HG03342 (cell line): ENCODE measurements around the gene ITGA3.

ENCODE experiments used
- ATAC-seq: cut with Tn5 transposase; IDR thresholded peaks from one replicate; pipeline ENCODE4 v1.9.1; 2021; ENCODE audit warnings: mild to moderate bottlenecking, moderate library complexity; ENCODE audit not compliant: unreplicated experiment

ITGA3 gene

DNA sequence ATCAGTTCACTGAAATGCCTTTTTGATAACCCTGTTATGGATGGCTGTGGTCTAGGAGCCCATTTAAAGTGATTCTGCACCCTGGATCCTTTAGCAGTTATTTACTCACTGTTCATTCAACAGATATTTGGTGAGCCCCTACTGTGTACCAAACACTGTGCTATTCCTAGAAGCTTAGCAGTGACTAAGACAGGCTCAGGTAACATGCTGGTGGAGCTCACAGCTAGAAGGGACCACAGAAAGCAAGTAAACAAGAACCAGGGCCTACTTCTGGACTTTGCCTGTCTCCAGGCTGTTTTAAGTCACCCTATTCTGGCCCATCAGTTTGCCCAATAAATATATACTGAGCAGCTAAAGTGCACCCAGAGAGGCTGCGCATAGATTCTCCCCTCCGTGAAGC, 11.1 kb downstream of the ITGA3 start:
- no peak for ATAC-seq

DNA sequence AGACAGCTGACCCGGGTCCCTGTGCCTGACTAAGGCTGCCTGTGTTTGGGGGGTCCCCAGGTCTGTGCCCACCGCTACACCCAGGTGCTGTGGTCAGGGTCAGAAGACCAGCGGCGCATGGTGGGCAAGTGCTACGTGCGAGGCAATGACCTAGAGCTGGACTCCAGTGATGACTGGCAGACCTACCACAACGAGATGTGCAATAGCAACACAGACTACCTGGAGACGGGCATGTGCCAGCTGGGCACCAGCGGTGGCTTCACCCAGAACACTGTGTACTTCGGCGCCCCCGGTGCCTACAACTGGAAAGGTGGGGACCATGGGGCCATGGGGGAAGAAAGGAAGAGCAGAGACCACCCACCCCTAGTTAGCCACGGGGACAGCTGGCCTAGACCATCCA, 12.1 kb downstream of the ITGA3 start:
- no peak for ATAC-seq

DNA sequence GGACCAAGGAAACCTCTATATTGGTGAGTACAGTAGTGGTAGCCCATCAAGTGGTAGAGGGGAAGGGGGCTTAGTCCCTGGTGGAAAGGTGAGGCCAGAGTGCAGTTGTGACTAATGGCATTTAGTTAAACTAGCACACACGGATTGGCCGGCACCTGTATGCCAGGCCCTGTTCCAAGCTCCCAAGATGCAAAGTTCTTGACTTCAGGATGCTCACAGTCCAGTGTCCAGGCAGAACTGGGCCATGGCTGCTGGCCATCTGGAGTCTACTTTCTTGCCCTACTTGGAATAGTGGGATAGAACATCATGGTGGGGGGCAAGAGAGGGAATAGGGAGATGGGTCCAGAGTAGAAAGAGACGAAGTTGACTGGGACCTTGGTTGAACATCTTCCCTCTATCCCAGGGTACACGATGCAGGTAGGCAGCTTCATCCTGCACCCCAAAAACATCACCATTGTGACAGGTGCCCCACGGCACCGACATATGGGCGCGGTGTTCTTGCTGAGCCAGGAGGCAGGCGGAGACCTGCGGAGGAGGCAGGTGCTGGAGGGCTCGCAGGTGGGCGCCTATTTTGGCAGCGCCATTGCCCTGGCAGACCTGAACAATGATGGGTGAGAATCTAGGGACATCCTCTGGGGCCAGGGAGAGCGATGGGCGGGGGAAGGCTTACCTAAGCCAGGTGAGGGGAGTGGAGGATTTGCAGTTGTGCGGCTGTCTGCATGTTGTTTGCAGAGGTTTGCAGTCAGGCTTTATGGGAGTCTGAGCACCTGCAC, 15.2 kb downstream of the ITGA3 start:
- ATAC-seq, result no peak

DNA sequence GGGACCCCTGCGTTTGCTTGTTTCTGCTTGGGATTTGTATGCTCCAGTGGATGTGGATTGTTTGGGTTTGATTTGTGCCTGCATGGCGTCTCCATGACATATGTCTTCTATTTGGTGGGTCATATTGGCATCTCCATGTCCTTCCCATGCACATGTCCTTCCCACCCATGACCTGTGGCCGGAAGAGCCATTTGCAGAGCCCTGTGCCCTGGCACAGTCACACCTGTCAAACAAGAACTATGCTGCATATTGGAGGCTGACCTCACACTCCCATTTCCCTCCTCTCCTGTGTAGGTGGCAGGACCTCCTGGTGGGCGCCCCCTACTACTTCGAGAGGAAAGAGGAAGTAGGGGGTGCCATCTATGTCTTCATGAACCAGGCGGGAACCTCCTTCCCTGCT, 15.8 kb downstream of the ITGA3 start:
- ATAC-seq, result no peak

DNA sequence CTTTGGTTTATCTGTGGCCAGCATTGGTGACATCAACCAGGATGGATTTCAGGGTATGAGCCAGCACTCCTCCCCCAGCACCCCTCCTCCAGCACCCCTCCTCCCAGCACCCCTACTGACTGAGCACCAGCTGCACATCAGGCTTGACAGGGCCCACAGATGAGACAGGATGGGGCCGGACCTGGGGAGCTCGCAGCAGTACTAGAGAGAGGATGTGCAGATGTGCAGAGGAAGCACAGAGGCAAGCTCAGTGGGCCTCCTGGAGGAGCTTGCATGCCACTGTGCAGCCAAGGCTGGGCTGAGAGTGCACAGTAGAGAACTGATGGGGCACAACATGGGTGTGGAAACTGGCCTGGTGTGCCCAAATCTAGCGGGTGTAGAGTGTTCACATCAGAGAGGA, 16.2 kb downstream of the ITGA3 start:
- ATAC-seq, result no peak

DNA sequence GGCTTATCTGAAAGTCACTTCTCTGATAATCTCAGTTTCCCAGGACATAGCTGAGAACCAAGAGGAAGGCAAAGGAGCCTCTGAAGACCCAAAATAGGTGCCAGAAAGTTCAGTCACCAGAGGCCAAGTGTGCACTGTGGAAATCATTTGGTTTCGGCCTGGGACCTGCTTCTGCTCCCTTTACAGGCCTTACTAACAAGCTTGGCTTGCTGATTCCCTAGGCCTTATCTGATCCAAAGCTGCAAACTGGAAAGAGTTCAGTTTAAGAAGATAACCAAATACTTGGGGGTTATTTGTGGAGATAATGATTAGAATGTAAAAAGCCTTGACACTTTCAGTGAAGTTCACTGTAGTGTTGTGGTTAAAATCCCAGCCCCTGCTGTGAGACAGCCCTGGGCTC, 17.0 kb downstream of the ITGA3 start:
- ATAC-seq, result no peak

DNA sequence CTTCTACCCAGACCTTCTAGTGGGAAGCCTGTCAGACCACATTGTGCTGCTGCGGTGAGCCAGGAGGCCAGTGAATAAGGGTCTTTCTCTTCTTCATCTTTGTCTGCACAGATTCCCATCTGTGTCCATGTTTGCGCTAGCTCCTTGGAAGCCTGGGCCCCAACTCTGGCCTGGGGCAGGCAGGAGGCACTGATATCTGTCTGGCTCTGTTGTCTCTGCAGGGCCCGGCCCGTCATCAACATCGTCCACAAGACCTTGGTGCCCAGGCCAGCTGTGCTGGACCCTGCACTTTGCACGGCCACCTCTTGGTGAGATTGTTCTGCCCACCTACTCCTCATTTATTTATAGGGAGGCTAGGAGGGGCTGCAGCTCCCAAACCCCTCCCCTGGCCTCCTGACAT, 18.3 kb downstream of the ITGA3 start:
- no peak for ATAC-seq

DNA sequence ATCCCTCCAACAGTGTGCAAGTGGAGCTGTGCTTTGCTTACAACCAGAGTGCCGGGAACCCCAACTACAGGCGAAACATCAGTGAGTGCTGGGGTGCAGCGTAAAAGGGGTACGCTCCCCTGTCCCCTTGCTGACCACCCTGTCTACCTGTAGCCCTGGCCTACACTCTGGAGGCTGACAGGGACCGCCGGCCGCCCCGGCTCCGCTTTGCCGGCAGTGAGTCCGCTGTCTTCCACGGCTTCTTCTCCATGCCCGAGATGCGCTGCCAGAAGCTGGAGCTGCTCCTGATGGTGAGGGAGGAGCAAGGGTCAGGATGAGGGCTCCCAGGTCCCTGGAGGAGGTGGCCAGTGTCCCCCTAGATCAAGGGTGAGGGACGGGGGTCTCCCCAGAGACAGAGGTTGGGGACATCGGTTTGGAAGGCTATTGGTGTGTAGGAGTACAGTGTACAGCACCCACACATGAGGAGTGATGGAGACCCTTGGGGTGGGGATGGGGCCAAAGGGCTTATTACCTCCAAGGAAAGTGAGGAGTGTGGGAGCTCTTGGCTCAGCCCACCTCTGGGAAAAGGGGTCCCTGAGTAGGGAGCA, 19.6 kb downstream of the ITGA3 start:
- no peak for ATAC-seq

DNA sequence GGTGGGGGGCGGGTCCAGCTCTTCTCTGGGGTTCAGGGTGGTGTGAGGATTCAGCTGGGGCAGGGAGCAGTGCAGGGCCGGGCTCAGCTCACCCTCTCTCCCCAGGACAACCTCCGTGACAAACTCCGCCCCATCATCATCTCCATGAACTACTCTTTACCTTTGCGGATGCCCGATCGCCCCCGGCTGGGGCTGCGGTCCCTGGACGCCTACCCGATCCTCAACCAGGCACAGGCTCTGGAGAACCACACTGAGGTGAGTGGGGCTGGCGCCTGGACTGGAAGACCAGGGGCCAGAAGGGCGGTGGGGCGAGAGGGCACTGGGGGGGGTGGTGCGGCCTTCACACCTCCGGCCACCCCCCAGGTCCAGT, 20.3 kb downstream of the ITGA3 start:
- no peak for ATAC-seq

DNA sequence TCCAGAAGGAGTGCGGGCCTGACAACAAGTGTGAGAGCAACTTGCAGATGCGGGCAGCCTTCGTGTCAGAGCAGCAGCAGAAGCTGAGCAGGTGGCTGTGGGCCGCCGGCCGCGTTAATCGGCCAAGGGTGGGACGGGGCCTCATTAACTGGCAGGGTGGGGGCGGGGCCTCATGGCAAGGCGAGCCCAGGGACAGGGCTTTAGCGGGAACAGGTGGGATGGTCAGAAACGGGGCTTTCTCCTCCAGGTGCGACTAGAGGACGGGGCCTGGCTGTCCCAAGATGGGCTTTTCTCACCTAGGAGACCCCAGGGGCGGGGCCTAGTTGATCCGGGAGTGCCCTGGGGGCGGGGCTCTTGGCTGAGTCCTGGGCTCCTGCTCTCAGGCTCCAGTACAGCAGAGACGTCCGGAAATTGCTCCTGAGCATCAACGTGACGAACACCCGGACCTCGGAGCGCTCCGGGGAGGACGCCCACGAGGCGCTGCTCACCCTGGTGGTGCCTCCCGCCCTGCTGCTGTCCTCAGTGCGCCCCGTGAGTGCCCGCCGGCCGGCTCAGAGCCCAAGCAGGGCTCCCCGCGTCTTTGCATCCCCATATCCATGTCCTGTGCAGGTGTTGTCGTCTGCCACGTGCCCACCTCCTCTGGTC, 20.8 kb downstream of the ITGA3 start:
- ATAC-seq, result no peak

DNA sequence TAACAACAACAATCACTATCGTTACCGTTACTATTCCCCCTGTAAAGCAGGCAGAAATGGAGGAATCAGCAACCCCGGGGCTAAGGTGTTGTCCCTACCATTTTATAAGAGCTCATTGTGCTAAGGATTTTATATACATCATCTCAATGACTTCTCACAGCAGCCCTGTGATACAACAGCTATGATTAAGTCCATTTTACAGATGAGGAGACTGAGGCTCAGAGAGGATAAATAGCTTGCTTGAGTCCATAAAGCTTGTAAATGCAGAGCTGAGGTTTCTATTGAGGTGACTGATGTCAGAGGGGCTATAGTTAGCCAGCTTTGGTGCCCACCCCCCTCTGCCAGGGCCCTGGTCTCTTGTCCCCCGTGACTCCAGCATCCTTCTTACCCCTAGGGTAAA, 22.5 kb downstream of the ITGA3 start:
- no peak for ATAC-seq

DNA sequence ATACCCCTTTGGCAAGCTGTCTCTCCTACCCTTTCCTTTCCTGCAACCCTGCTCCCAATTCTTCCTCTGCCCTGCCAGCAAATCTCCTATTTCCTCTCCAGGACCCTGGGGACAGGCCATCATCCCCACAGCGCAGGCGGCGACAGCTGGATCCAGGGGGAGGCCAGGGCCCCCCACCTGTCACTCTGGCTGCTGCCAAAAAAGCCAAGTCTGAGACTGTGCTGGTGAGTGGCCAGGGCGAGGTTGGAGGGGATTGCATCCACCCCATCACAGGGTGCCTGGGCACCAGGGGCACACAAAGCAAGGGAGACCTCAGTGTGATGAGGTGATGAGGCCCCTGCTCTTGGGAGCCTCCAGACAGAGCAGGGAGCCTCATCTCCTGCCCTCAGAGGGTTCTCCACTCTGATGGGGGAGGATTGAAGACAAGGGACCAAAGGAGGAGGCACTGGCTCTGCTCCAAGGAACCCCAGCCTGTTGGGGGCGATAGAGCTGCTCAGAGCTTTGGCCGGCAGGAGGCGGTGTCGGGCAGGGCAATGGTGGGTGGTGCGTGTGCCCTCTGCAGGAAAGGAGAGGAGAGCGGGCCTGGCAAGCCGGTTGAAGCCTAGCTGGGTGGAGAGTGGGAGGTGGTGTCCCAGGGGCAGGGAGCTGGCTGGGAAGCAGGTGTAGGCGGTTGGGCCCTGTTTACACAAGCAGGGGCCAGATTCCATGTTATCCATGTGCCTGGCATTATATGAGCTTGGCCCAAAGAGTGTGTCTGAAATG, 23.6 kb downstream of the ITGA3 start:
- no peak for ATAC-seq

DNA sequence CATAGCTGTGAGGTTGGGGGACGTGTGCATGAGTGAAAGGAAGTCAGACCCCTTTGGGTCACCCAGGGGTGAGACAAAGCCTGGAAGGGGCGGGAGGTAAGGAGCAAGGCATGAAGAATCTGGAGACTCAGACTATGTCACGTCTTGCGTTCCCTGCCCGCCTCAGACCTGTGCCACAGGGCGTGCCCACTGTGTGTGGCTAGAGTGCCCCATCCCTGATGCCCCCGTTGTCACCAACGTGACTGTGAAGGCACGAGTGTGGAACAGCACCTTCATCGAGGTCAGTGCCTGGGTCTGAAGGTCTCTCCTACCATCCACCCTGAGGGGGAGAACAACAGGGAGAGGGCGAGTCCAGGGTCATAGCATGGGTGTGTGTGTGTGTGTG, 24.2 kb downstream of the ITGA3 start:
- no peak for ATAC-seq

DNA sequence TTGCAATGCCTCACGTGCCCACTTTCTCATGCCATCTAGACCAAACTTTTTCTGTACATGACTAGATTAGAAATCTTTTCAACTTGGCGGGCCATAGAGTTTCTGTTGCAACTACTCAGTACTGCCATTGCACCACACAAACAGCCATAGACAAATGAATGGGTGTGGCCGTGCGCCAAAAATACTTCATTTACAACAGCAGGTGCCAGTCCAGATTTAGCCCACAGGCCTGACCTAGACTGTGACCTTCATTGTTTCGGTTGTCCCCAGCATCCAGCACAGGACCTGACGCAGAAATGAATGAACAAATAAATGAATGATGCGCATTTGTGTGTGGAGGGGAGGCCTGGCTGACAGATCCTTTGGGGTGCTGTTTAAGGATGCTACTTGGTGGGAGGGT, 24.9 kb downstream of the ITGA3 start:
- no peak for ATAC-seq

DNA sequence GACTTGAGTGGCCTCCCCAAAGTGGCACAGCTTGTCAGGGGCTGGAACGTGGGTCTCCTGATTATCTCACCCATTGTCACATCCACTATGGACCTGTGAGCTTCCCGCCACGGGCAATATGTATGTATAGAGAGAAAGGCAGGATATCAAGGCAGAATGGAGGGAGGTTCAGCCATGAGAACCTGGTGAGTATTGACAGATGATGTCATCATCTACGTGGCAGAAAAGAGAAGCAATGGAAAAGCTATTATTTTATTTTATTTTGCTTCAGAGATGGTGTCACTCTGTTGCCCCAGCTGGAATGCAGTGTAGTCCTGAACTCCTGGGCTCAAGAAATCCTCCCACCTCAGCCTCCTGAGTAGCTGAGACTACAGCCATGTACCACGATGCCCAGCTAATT, 25.8 kb downstream of the ITGA3 start:
- ATAC-seq, result no peak

DNA sequence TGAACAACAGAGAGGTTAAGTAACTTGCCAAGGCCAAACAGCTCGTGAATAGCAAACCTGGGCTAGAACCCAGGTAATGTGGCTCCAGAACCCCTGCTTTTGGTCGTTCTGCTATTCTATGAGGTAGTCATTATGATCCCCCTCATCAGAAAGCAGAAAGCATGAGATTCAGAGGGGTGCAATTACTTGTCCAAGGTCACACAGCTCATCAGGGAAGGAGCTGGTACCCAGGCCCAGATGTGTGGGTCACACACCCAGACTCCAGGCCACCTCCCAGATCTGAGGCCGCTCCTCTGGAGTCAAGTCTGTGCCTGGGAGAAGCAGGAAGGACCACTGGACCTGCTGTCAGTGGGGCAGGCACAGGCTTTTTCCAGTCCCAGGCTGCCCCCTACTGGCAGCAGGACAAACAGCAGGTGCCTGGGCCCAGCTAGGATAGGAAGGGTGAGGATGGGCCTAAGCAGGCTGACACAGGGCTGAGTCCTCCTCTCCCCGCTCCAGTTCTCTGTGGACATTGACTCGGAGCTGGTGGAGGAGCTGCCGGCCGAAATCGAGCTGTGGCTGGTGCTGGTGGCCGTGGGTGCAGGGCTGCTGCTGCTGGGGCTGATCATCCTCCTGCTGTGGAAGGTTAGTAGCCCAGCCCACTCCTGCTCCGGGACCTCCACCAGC, 31.5 kb downstream of the ITGA3 start:
- peak; percentile 56 for ATAC-seq

DNA sequence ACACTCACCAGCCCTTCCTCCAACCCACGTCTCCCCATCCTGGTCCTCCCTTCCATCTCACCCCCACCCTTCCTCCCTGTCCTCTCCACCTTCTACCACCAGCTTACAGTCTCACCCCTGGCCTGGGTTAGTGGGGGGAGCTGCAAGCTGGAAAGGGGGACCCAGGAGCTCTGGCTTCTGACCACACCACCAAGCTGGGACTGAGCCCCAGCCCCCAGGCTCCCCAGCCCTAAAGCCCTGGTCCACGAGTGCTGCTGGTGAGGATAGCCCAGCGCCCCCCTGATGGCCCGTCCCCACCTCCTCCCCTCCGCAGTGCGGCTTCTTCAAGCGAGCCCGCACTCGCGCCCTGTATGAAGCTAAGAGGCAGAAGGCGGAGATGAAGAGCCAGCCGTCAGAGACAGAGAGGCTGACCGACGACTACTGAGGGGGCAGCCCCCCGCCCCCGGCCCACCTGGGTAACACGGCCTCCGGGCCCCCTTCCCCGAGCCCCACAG, 32.0 kb downstream of the ITGA3 start:
- no peak for ATAC-seq

DNA sequence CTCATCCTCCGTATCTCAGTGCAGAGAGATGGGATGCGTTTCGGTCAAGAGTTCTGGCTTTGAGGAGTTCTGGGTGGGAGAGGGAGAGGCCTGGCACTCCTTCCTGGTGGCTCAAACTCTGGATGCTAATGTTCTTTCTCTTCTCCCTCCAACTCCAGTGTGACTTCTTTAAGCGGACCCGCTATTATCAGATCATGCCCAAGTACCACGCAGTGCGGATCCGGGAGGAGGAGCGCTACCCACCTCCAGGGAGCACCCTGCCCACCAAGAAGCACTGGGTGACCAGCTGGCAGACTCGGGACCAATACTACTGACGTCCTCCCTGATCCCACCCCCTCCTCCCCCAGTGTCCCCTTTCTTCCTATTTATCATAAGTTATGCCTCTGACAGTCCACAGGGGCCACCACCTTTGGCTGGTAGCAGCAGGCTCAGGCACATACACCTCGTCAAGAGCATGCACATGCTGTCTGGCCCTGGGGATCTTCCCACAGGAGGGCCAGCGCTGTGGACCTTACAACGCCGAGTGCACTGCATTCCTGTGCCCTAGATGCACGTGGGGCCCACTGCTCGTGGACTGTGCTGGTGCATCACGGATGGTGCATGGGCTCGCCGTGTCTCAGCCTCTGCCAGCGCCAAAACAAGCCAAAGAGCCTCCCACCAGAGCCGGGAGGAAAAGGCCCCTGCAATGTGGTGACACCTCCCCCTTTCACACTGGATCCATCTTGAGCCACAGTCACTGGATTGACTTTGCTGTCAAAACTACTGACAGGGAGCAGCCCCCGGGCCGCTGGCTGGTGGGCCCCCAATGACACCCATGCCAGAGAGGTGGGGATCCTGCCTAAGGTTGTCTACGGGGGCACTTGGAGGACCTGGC, 33.3 kb downstream of the ITGA3 start:
- no peak for ATAC-seq

DNA sequence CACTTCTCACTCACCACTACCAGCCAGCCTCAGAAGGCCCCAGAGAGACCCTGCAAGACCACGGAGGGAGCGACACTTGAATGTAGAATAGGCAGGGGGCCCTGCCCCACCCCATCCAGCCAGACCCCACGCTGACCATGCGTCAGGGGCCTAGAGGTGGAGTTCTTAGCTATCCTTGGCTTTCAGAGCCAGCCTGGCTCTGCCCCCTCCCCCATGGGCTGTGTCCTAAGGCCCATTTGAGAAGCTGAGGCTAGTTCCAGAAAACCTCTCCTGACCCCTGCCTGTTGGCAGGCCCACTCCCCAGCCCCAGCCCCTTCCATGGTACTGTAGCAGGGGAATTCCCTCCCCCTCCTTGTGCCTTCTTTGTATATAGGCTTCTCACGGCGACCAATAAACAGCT, 34.2 kb downstream of the ITGA3 start:
- ATAC-seq, result no peak
